ENCODE measurements around the gene SRXN1. TPM values are rescaled to one million over a fixed set of nuclear protein-coding genes. Genes with fewer than 3 reads are reported as not detected.

SRXN1 gene
- total RNA-seq, 1 donor from 2014 or later = 17.7 TPM

- Histone ChIP-seq H2AFZ (ENCODE audit: low read depth, low read length) (peak overlapping the region; percentile 67), H3K9me3 (ENCODE audit: insufficient read depth, low read depth, low read length) (no peaks in the 10 kb centered on the region), H4K20me1 (ENCODE audit: insufficient read depth, low read length) (peaks cover 55% of the 10 kb centered on the region), H3K4me3 (ENCODE audit: insufficient read depth, low read depth, low read length) (peak overlapping the region; percentile 97), H3K4me1 (ENCODE audit: insufficient read depth, low read length) (peaks cover 15% of the 10 kb centered on the region), H3K79me2 (ENCODE audit: insufficient read depth, low read length) (peaks cover 59% of the 10 kb centered on the region), H3K9ac (ENCODE audit: low read length) (peak overlapping the region; percentile 93), H3K27me3 (ENCODE audit: insufficient read depth, low read length) (no peaks in the 10 kb centered on the region), H3K4me2 (ENCODE audit: low read length) (peak overlapping the region; percentile 95), H3K27ac (ENCODE audit: low read depth, low read length) (peak overlapping the region; percentile 87), H3K36me3 (ENCODE audit: insufficient read depth, low read length) (peaks cover 18% of the 10 kb centered on the region)
- Mint-ChIP-seq H3K27ac (ENCODE audit: unreplicated experiment) (peak overlapping the region; percentile 83), H3K9me3 (ENCODE audit: unreplicated experiment) (no peaks in the 10 kb centered on the region), H3K4me1 (ENCODE audit: low read depth, unreplicated experiment) (peaks cover 4% of the 10 kb centered on the region), H3K36me3 (ENCODE audit: low read depth, unreplicated experiment) (peaks cover 29% of the 10 kb centered on the region), H3K4me3 (ENCODE audit: unreplicated experiment) (peak overlapping the region; percentile 85), H3K27me3 (ENCODE audit: low read depth, unreplicated experiment) (peaks cover 9% of the 10 kb centered on the region)
- FAIRE-seq (no peak), DNase-seq (ENCODE audit: low read depth) (no peak)
- TF ChIP-seq, protein P1, sequence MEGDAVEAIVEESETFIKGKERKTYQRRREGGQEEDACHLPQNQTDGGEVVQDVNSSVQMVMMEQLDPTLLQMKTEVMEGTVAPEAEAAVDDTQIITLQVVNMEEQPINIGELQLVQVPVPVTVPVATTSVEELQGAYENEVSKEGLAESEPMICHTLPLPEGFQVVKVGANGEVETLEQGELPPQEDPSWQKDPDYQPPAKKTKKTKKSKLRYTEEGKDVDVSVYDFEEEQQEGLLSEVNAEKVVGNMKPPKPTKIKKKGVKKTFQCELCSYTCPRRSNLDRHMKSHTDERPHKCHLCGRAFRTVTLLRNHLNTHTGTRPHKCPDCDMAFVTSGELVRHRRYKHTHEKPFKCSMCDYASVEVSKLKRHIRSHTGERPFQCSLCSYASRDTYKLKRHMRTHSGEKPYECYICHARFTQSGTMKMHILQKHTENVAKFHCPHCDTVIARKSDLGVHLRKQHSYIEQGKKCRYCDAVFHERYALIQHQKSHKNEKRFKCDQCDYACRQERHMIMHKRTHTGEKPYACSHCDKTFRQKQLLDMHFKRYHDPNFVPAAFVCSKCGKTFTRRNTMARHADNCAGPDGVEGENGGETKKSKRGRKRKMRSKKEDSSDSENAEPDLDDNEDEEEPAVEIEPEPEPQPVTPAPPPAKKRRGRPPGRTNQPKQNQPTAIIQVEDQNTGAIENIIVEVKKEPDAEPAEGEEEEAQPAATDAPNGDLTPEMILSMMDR (IDR thresholded peaks at IDR 0.05; ENCODE audit: insufficient read depth, low read depth, low read length) = no peak
- no peak for TF ChIP-seq EZH2 (IDR thresholded peaks at IDR 0.05; ENCODE audit: insufficient read depth, low read length)
These were observed 1.0 kb downstream of the SRXN1 start for GRCh38 chr20:651713-652614.

GRCh38 chr20:650954-651353 lies 2.0 kb downstream of the SRXN1 start:
- H3K4me3 Mint-ChIP-seq (ENCODE audit: unreplicated experiment) = no peak overlapping the region
- Histone ChIP-seq H3K27me3 (ENCODE audit: insufficient read depth, low read length) (no peaks in the 10 kb centered on the region), H3K4me2 (ENCODE audit: low read length) (peak overlapping the region; percentile 95), H3K9ac (ENCODE audit: low read length) (no peak overlapping the region), H3K27ac (ENCODE audit: low read depth, low read length) (no peak overlapping the region), H3K79me2 (ENCODE audit: insufficient read depth, low read length) (peaks cover 63% of the 10 kb centered on the region), H3K9me3 (ENCODE audit: insufficient read depth, low read depth, low read length) (no peaks in the 10 kb centered on the region), H3K4me1 (ENCODE audit: insufficient read depth, low read length) (peaks cover 15% of the 10 kb centered on the region), H3K36me3 (ENCODE audit: insufficient read depth, low read length) (peaks cover 23% of the 10 kb centered on the region), H3K4me3 (ENCODE audit: insufficient read depth, low read depth, low read length) (no peak overlapping the region), H4K20me1 (ENCODE audit: insufficient read depth, low read length) (peaks cover 64% of the 10 kb centered on the region), H2AFZ (ENCODE audit: low read depth, low read length) (no peak overlapping the region)
- H3K27me3 Mint-ChIP-seq (ENCODE audit: low read depth, unreplicated experiment) = peaks cover 4% of the 10 kb centered on the region
- peaks cover 32% of the 10 kb centered on the region for H3K36me3 Mint-ChIP-seq (ENCODE audit: low read depth, unreplicated experiment)
- no peaks in the 10 kb centered on the region for H3K9me3 Mint-ChIP-seq (ENCODE audit: unreplicated experiment)
- H3K27ac Mint-ChIP-seq (ENCODE audit: unreplicated experiment) = no peak overlapping the region
- no peak for DNase-seq (ENCODE audit: low read depth)
- TF ChIP-seq, protein P1 (IDR thresholded peaks at IDR 0.05; ENCODE audit: insufficient read depth, low read depth, low read length) = peak; percentile 22
- no peak for TF ChIP-seq EZH2 (IDR thresholded peaks at IDR 0.05; ENCODE audit: insufficient read depth, low read length)
- no peak for FAIRE-seq
- H3K4me1 Mint-ChIP-seq (ENCODE audit: low read depth, unreplicated experiment) = peaks cover 4% of the 10 kb centered on the region

- H3K4me2 ChIP-seq (ENCODE audit: low read length) = no peak overlapping the region
- peaks cover 63% of the 10 kb centered on the region for H3K79me2 ChIP-seq (ENCODE audit: insufficient read depth, low read length)
- H3K4me3 Mint-ChIP-seq (ENCODE audit: unreplicated experiment) = peak overlapping the region; percentile 61
- TF ChIP-seq, protein P1 (IDR thresholded peaks at IDR 0.05; ENCODE audit: insufficient read depth, low read depth, low read length) = no peak
- no peak for TF ChIP-seq EZH2 (IDR thresholded peaks at IDR 0.05; ENCODE audit: insufficient read depth, low read length)
- peaks cover 4% of the 10 kb centered on the region for H3K4me1 Mint-ChIP-seq (ENCODE audit: low read depth, unreplicated experiment)
- H3K27me3 Mint-ChIP-seq (ENCODE audit: low read depth, unreplicated experiment) = peaks cover 3% of the 10 kb centered on the region
- H3K9me3 ChIP-seq (ENCODE audit: insufficient read depth, low read depth, low read length) = no peaks in the 10 kb centered on the region
- no peak for DNase-seq (ENCODE audit: low read depth)
- no peak overlapping the region for H3K27ac ChIP-seq (ENCODE audit: low read depth, low read length)
- H3K27ac Mint-ChIP-seq (ENCODE audit: unreplicated experiment) = no peak overlapping the region
- H3K9me3 Mint-ChIP-seq (ENCODE audit: unreplicated experiment) = no peaks in the 10 kb centered on the region
- H3K4me1 ChIP-seq (ENCODE audit: insufficient read depth, low read length) = peaks cover 15% of the 10 kb centered on the region
- H3K27me3 ChIP-seq (ENCODE audit: insufficient read depth, low read length) = no peaks in the 10 kb centered on the region
- H3K9ac ChIP-seq (ENCODE audit: low read length) = no peak overlapping the region
- peaks cover 32% of the 10 kb centered on the region for H3K36me3 Mint-ChIP-seq (ENCODE audit: low read depth, unreplicated experiment)
- H3K4me3 ChIP-seq (ENCODE audit: insufficient read depth, low read depth, low read length) = no peak overlapping the region
- FAIRE-seq = no peak
- no peak overlapping the region for H2AFZ ChIP-seq (ENCODE audit: low read depth, low read length)
- H3K36me3 ChIP-seq (ENCODE audit: insufficient read depth, low read length) = peaks cover 23% of the 10 kb centered on the region
- peaks cover 71% of the 10 kb centered on the region for H4K20me1 ChIP-seq (ENCODE audit: insufficient read depth, low read length)
These were observed 2.7 kb downstream of the SRXN1 start for GRCh38 chr20:650281-650680.
